Left kidney (tissue), 2 donors: ENCODE measurements around the gene ZIC4. TPM values are rescaled to one million over a fixed set of nuclear protein-coding genes. Genes with fewer than 3 reads are reported as not detected.

Experiments
- DNase-seq: peaks from one replicate; pipeline ENCODE4 v3.0.0-alpha.2; 2013
- polyA plus RNA-seq: library from polyadenylated mRNA; unstranded; fragments of 120-200 nt; gene quantifications from one replicate; pipeline ENCODE4 v1.2.1, GENCODE V29; 2013; ENCODE audit not compliant: insufficient read length

The ZIC4 gene
- polyA plus RNA-seq, 1 donor, result not detected

- DNase-seq, result no peak
Observed at GRCh38 chr3:147405231-147406027, 914 bp downstream of the ZIC4 start.

GRCh38 chr3:147404800-147405230 lies 1.5 kb downstream of the ZIC4 start:
- DNase-seq, result no peak

GRCh38 chr3:147404000-147404799 lies 2.1 kb downstream of the ZIC4 start:
- DNase-seq, result no peak

- DNase-seq, result no peak
Observed at GRCh38 chr3:147403511-147403910, 2.8 kb downstream of the ZIC4 start.

GRCh38 chr3:147402159-147402558 lies 4.2 kb downstream of the ZIC4 start:
- DNase-seq, result no peak

- DNase-seq, result no peak
Observed at GRCh38 chr3:147401421-147401820, 4.9 kb downstream of the ZIC4 start.

GRCh38 chr3:147400999-147401398 lies 5.3 kb downstream of the ZIC4 start:
- no peak for DNase-seq

- no peak for DNase-seq
Observed at GRCh38 chr3:147400111-147400510, 6.2 kb downstream of the ZIC4 start.

- DNase-seq, result no peak
Observed at GRCh38 chr3:147398813-147399534, 7.4 kb downstream of the ZIC4 start.

- DNase-seq, result no peak
Observed at GRCh38 chr3:147397875-147398812, 8.2 kb downstream of the ZIC4 start.

GRCh38 chr3:147397155-147397874 lies 9.0 kb downstream of the ZIC4 start:
- DNase-seq, result no peak

- no peak for DNase-seq
Observed at GRCh38 chr3:147396712-147397046, 9.7 kb downstream of the ZIC4 start.

- no peak for DNase-seq
Observed at GRCh38 chr3:147395899-147396711, 10.2 kb downstream of the ZIC4 start.

GRCh38 chr3:147394884-147395225 lies 11.5 kb downstream of the ZIC4 start:
- no peak for DNase-seq

GRCh38 chr3:147393943-147394883 lies 12.1 kb downstream of the ZIC4 start:
- DNase-seq, result no peak

- no peak for DNase-seq
Observed at GRCh38 chr3:147393261-147393942, 12.9 kb downstream of the ZIC4 start.

GRCh38 chr3:147392625-147392946 lies 13.8 kb downstream of the ZIC4 start:
- no peak for DNase-seq
